AG09309 (cell line): ENCODE results near the gene RASSF10.

Experiments used
- DNase-seq: peaks from one replicate; pipeline ENCODE4 v3.0.0-alpha.2; 2010; ENCODE audit warnings: low read depth
- H3K4me3 ChIP-seq: 2 replicates; pipeline ENCODE4 v1.5.1; 2011; ENCODE audit warnings: mild to moderate bottlenecking, low read depth, low read length, moderate library complexity; ENCODE audit not compliant: control insufficient read depth
- TF ChIP-seq, protein P1 (sequence below): IDR thresholded peaks from 2 replicates; pipeline ENCODE4 v1.5.1; 2011; ENCODE audit warnings: mild to moderate bottlenecking, low read depth, low read length, inconsistent platforms; ENCODE audit not compliant: insufficient read depth, control insufficient read depth; ENCODE audit errors: missing control alignments

The RASSF10 gene

GRCh38 chr11:13030857-13031256, 21.7 kb downstream of the RASSF10 start:
- H3K4me3 ChIP-seq, result no peak overlapping the region
- TF ChIP-seq, protein P1, sequence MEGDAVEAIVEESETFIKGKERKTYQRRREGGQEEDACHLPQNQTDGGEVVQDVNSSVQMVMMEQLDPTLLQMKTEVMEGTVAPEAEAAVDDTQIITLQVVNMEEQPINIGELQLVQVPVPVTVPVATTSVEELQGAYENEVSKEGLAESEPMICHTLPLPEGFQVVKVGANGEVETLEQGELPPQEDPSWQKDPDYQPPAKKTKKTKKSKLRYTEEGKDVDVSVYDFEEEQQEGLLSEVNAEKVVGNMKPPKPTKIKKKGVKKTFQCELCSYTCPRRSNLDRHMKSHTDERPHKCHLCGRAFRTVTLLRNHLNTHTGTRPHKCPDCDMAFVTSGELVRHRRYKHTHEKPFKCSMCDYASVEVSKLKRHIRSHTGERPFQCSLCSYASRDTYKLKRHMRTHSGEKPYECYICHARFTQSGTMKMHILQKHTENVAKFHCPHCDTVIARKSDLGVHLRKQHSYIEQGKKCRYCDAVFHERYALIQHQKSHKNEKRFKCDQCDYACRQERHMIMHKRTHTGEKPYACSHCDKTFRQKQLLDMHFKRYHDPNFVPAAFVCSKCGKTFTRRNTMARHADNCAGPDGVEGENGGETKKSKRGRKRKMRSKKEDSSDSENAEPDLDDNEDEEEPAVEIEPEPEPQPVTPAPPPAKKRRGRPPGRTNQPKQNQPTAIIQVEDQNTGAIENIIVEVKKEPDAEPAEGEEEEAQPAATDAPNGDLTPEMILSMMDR, result no peak
- no peak for DNase-seq

DNA sequence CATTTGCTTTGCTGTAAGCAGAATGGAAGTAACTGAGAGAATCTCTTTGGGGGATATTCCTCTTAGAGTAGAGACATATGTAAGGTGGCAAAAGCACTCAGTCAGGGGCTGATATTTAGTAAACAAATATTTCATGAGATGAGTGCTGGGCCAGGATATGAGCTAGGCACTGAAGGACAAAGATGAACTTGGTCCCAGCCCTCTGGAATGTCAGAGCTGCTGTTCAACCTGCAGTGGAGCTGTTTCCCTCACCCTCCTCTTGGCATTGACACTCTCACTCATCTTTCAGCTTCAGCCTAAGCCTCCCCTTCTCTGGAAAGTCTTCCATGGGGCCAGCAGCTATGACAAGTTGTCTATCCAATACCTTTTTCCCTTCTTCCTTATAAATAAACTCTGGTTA, 22.2 kb downstream of the RASSF10 start:
- no peak for DNase-seq
- no peak overlapping the region for H3K4me3 ChIP-seq
- TF ChIP-seq, protein P1, result no peak

- TF ChIP-seq, protein P1, result no peak
- no peak overlapping the region for H3K4me3 ChIP-seq
- DNase-seq, result no peak
Measured at GRCh38 chr11:13033760-13034533, 24.8 kb downstream of the RASSF10 start.

GRCh38 chr11:13035711-13036110, 26.6 kb downstream of the RASSF10 start:
- TF ChIP-seq, protein P1, result no peak
- no peak overlapping the region for H3K4me3 ChIP-seq
- DNase-seq, result no peak

- H3K4me3 ChIP-seq, result no peak overlapping the region
- TF ChIP-seq, protein P1, result no peak
- DNase-seq, result no peak
Measured at GRCh38 chr11:13036235-13036634, 27.1 kb downstream of the RASSF10 start.

DNA sequence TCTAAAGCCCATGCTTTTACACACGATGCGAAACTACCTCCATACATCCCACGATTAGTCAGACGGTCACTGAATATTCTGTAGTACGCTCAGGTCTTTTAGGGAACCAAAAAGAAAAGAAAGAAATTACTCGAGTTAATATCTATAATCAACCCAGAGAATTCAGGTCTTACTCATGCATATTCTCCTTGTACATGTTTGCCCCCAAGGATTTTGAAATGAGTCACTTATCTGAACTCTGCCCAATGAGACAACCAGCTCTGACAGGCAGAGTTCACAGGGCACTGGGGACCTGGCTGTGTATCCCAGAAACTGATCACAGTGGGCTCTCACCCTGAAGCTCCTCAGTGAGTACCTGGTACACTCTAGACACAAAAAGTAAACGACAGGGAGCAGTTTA, 29.2 kb downstream of the RASSF10 start:
- DNase-seq, result no peak
- H3K4me3 ChIP-seq, result no peak overlapping the region
- TF ChIP-seq, protein P1, result no peak
